Measurements from ENCODE around the gene QRFPR.

- TF ChIP-seq CREB5 (CRISPR knock-in tag; IDR thresholded peaks at IDR 0.05; ENCODE audit: low read depth) (no peak), TOX (CRISPR knock-in tag; IDR thresholded peaks at IDR 0.05; ENCODE audit: borderline replicate concordance) (no peak), RARB (CRISPR knock-in tag; IDR thresholded peaks at IDR 0.05) (no peak), ZFP3 (CRISPR knock-in tag; IDR thresholded peaks at IDR 0.05) (no peak), GLIS3 (CRISPR knock-in tag; IDR thresholded peaks at IDR 0.05) (no peak), TCF4 (CRISPR knock-in tag; IDR thresholded peaks at IDR 0.05; ENCODE audit: borderline replicate concordance) (no peak), PATZ1 (CRISPR knock-in tag; IDR thresholded peaks at IDR 0.05; ENCODE audit: borderline replicate concordance) (no peak), ARNTL (CRISPR knock-in tag; IDR thresholded peaks at IDR 0.05; ENCODE audit: borderline replicate concordance, low read depth) (no peak), PPARA (CRISPR knock-in tag; IDR thresholded peaks at IDR 0.05; ENCODE audit: borderline replicate concordance) (no peak), CSDC2 (CRISPR knock-in tag; IDR thresholded peaks at IDR 0.05) (no peak)
These were observed 72.0 kb downstream of the QRFPR start for GRCh38 chr4:121308828-121309227.

Measured in SK-N-SH treated with all-trans-retinoic acid at 6 μM for 48 hours (cell line).